Measurements from ENCODE around the gene NUBPL.
"Not testable (repeated sequence)": the region's sequence is repeated elsewhere in the genome, so short reads cannot be mapped to it uniquely, and the experiment has no call there.

Gene NUBPL

GRCh38 chr14:31746326-31746725 lies 185.1 kb downstream of the NUBPL start:
- Histone ChIP-seq H3K27me3 (ENCODE audit: low read depth, low read length) (no peaks in the 10 kb centered on the region), H3K36me3 (ENCODE audit: control insufficient read depth in 1 of 2, insufficient read depth in 2 of 2, low read length in 2 of 2) (no peaks in the 10 kb centered on the region), H3K4me3 (ENCODE audit: low read depth in 1 of 2, low read length in 2 of 2) (peak overlapping the region in 1 of 2 donors; percentile 14), H3K9me3 (ENCODE audit: control insufficient read depth in 1 of 2, low read length in 2 of 2) (peaks cover 9 to 28% of the 10 kb centered on the region in 2 donors), H3K4me1 (ENCODE audit: control insufficient read depth in 1 of 2, insufficient read depth in 2 of 2, low read length in 2 of 2) (no peaks in the 10 kb centered on the region), H3K27ac (ENCODE audit: low read length) (no peak overlapping the region)

- Histone ChIP-seq H3K27me3 (ENCODE audit: low read depth, low read length) (no peaks in the 10 kb centered on the region), H3K4me3 (ENCODE audit: low read depth in 1 of 2, low read length in 2 of 2) (no peak overlapping the region), H3K27ac (ENCODE audit: low read length) (no peak overlapping the region), H3K36me3 (ENCODE audit: control insufficient read depth in 1 of 2, insufficient read depth in 2 of 2, low read length in 2 of 2) (peaks cover 0 to 4% of the 10 kb centered on the region in 2 donors), H3K9me3 (ENCODE audit: control insufficient read depth in 1 of 2, low read length in 2 of 2) (peaks cover 9 to 28% of the 10 kb centered on the region in 2 donors), H3K4me1 (ENCODE audit: control insufficient read depth in 1 of 2, insufficient read depth in 2 of 2, low read length in 2 of 2) (no peaks in the 10 kb centered on the region)
Observed at GRCh38 chr14:31749275-31749674, 188.1 kb downstream of the NUBPL start.

- H3K36me3 ChIP-seq (ENCODE audit: control insufficient read depth in 1 of 2, insufficient read depth in 2 of 2, low read length in 2 of 2); H3K27me3 ChIP-seq (ENCODE audit: low read depth, low read length); H3K27ac ChIP-seq (ENCODE audit: low read length); H3K4me1 ChIP-seq (ENCODE audit: control insufficient read depth in 1 of 2, insufficient read depth in 2 of 2, low read length in 2 of 2); H3K4me3 ChIP-seq (ENCODE audit: low read depth in 1 of 2, low read length in 2 of 2): not testable (repeated sequence)
- peaks cover 5 to 26% of the 10 kb centered on the region in 2 donors for H3K9me3 ChIP-seq (ENCODE audit: control insufficient read depth in 1 of 2, low read length in 2 of 2)
Observed at GRCh38 chr14:31751047-31751446, 189.8 kb downstream of the NUBPL start.

GRCh38 chr14:31752867-31753661 lies 191.9 kb downstream of the NUBPL start:
- Histone ChIP-seq H3K9me3 (ENCODE audit: control insufficient read depth in 1 of 2, low read length in 2 of 2) (peaks cover 0 to 12% of the 10 kb centered on the region in 2 donors), H3K4me1 (ENCODE audit: control insufficient read depth in 1 of 2, insufficient read depth in 2 of 2, low read length in 2 of 2) (no peaks in the 10 kb centered on the region), H3K27me3 (ENCODE audit: low read depth, low read length) (no peaks in the 10 kb centered on the region), H3K27ac (ENCODE audit: low read length) (no peak overlapping the region), H3K36me3 (ENCODE audit: control insufficient read depth in 1 of 2, insufficient read depth in 2 of 2, low read length in 2 of 2) (peaks cover 0 to 4% of the 10 kb centered on the region in 2 donors), H3K4me3 (ENCODE audit: low read depth in 1 of 2, low read length in 2 of 2) (no peak overlapping the region)

GRCh38 chr14:31758941-31759340 lies 197.7 kb downstream of the NUBPL start:
- H3K4me1 ChIP-seq (ENCODE audit: control insufficient read depth in 1 of 2, insufficient read depth in 2 of 2, low read length in 2 of 2): no peaks in the 10 kb centered on the region
- H3K4me3 ChIP-seq (ENCODE audit: low read depth in 1 of 2, low read length in 2 of 2): no peak overlapping the region
- H3K27me3 ChIP-seq (ENCODE audit: low read depth, low read length): no peaks in the 10 kb centered on the region
- no peak overlapping the region for H3K27ac ChIP-seq (ENCODE audit: low read length)
- H3K36me3 ChIP-seq (ENCODE audit: control insufficient read depth in 1 of 2, insufficient read depth in 2 of 2, low read length in 2 of 2): no peaks in the 10 kb centered on the region
- no peaks in the 10 kb centered on the region for H3K9me3 ChIP-seq (ENCODE audit: control insufficient read depth in 1 of 2, low read length in 2 of 2)

- Histone ChIP-seq H3K27ac (ENCODE audit: low read length) (no peak overlapping the region), H3K4me1 (ENCODE audit: control insufficient read depth in 1 of 2, insufficient read depth in 2 of 2, low read length in 2 of 2) (no peaks in the 10 kb centered on the region), H3K27me3 (ENCODE audit: low read depth, low read length) (no peaks in the 10 kb centered on the region), H3K4me3 (ENCODE audit: low read depth in 1 of 2, low read length in 2 of 2) (no peak overlapping the region), H3K9me3 (ENCODE audit: control insufficient read depth in 1 of 2, low read length in 2 of 2) (no peaks in the 10 kb centered on the region), H3K36me3 (ENCODE audit: control insufficient read depth in 1 of 2, insufficient read depth in 2 of 2, low read length in 2 of 2) (no peaks in the 10 kb centered on the region)
Observed at GRCh38 chr14:31760277-31760676, 199.1 kb downstream of the NUBPL start.

- H3K9me3 ChIP-seq (ENCODE audit: control insufficient read depth in 1 of 2, low read length in 2 of 2): no peaks in the 10 kb centered on the region
- no peaks in the 10 kb centered on the region for H3K36me3 ChIP-seq (ENCODE audit: control insufficient read depth in 1 of 2, insufficient read depth in 2 of 2, low read length in 2 of 2)
- no peaks in the 10 kb centered on the region for H3K4me1 ChIP-seq (ENCODE audit: control insufficient read depth in 1 of 2, insufficient read depth in 2 of 2, low read length in 2 of 2)
- no peak overlapping the region for H3K4me3 ChIP-seq (ENCODE audit: low read depth in 1 of 2, low read length in 2 of 2)
- H3K27ac ChIP-seq (ENCODE audit: low read length): no peak overlapping the region
- no peaks in the 10 kb centered on the region for H3K27me3 ChIP-seq (ENCODE audit: low read depth, low read length)
Observed at GRCh38 chr14:31761325-31761724, 200.1 kb downstream of the NUBPL start.

GRCh38 chr14:31763041-31763440 lies 201.8 kb downstream of the NUBPL start:
- H3K4me3 ChIP-seq (ENCODE audit: low read depth in 1 of 2, low read length in 2 of 2): no peak overlapping the region
- no peaks in the 10 kb centered on the region for H3K4me1 ChIP-seq (ENCODE audit: control insufficient read depth in 1 of 2, insufficient read depth in 2 of 2, low read length in 2 of 2)
- H3K9me3 ChIP-seq (ENCODE audit: control insufficient read depth in 1 of 2, low read length in 2 of 2): no peaks in the 10 kb centered on the region
- H3K27me3 ChIP-seq (ENCODE audit: low read depth, low read length): no peaks in the 10 kb centered on the region
- H3K27ac ChIP-seq (ENCODE audit: low read length): no peak overlapping the region
- no peaks in the 10 kb centered on the region for H3K36me3 ChIP-seq (ENCODE audit: control insufficient read depth in 1 of 2, insufficient read depth in 2 of 2, low read length in 2 of 2)

GRCh38 chr14:31766315-31766892 lies 205.2 kb downstream of the NUBPL start:
- Histone ChIP-seq H3K9me3 (ENCODE audit: control insufficient read depth in 1 of 2, low read length in 2 of 2) (no peaks in the 10 kb centered on the region), H3K27ac (ENCODE audit: low read length) (no peak overlapping the region), H3K4me3 (ENCODE audit: low read depth in 1 of 2, low read length in 2 of 2) (no peak overlapping the region), H3K36me3 (ENCODE audit: control insufficient read depth in 1 of 2, insufficient read depth in 2 of 2, low read length in 2 of 2) (no peaks in the 10 kb centered on the region), H3K4me1 (ENCODE audit: control insufficient read depth in 1 of 2, insufficient read depth in 2 of 2, low read length in 2 of 2) (no peaks in the 10 kb centered on the region), H3K27me3 (ENCODE audit: low read depth, low read length) (no peaks in the 10 kb centered on the region)

- H3K4me1 ChIP-seq (ENCODE audit: control insufficient read depth in 1 of 2, insufficient read depth in 2 of 2, low read length in 2 of 2): no peaks in the 10 kb centered on the region
- no peaks in the 10 kb centered on the region for H3K27me3 ChIP-seq (ENCODE audit: low read depth, low read length)
- no peak overlapping the region for H3K4me3 ChIP-seq (ENCODE audit: low read depth in 1 of 2, low read length in 2 of 2)
- H3K27ac ChIP-seq (ENCODE audit: low read length): no peak overlapping the region
- H3K36me3 ChIP-seq (ENCODE audit: control insufficient read depth in 1 of 2, insufficient read depth in 2 of 2, low read length in 2 of 2): no peaks in the 10 kb centered on the region
- H3K9me3 ChIP-seq (ENCODE audit: control insufficient read depth in 1 of 2, low read length in 2 of 2): no peaks in the 10 kb centered on the region
Observed at GRCh38 chr14:31768355-31768754, 207.2 kb downstream of the NUBPL start.

GRCh38 chr14:31770271-31770670 lies 209.1 kb downstream of the NUBPL start:
- Histone ChIP-seq H3K27me3 (ENCODE audit: low read depth, low read length) (no peaks in the 10 kb centered on the region), H3K36me3 (ENCODE audit: control insufficient read depth in 1 of 2, insufficient read depth in 2 of 2, low read length in 2 of 2) (no peaks in the 10 kb centered on the region), H3K27ac (ENCODE audit: low read length) (no peak overlapping the region), H3K4me3 (ENCODE audit: low read depth in 1 of 2, low read length in 2 of 2) (no peak overlapping the region), H3K4me1 (ENCODE audit: control insufficient read depth in 1 of 2, insufficient read depth in 2 of 2, low read length in 2 of 2) (no peaks in the 10 kb centered on the region), H3K9me3 (ENCODE audit: control insufficient read depth in 1 of 2, low read length in 2 of 2) (no peaks in the 10 kb centered on the region)

GRCh38 chr14:31774567-31774966 lies 213.4 kb downstream of the NUBPL start:
- Histone ChIP-seq H3K36me3 (ENCODE audit: control insufficient read depth in 1 of 2, insufficient read depth in 2 of 2, low read length in 2 of 2) (no peaks in the 10 kb centered on the region), H3K27ac (ENCODE audit: low read length) (no peak overlapping the region), H3K4me1 (ENCODE audit: control insufficient read depth in 1 of 2, insufficient read depth in 2 of 2, low read length in 2 of 2) (no peaks in the 10 kb centered on the region), H3K9me3 (ENCODE audit: control insufficient read depth in 1 of 2, low read length in 2 of 2) (no peaks in the 10 kb centered on the region), H3K27me3 (ENCODE audit: low read depth, low read length) (no peaks in the 10 kb centered on the region), H3K4me3 (ENCODE audit: low read depth in 1 of 2, low read length in 2 of 2) (no peak overlapping the region)
